Measurements from ENCODE around the gene TMEM219. TPM values are rescaled to one million over a fixed set of nuclear protein-coding genes. Genes with fewer than 3 reads are reported as not detected.

Gene TMEM219
- total RNA-seq, 1 experiment from 2014 or later = 69.6 TPM

GRCh38 chr16:29968205-29968604, 6.3 kb downstream of the TMEM219 start:
- ChIA-PET CTCF (no interaction called here), POLR2A (interaction anchor here (0.6 kb wide), 1 partner anchor 282 kb away, joined by 3 read pairs; no protein-coding TSS in a partner anchor)
- ATAC-seq (no peak), DNase-seq (ENCODE audit: low spot score) (no peak)
- H3K27me3 Mint-ChIP-seq (ENCODE audit: low read depth) = peaks cover 18% of the 10 kb centered on the region
- TF ChIP-seq, protein P1, sequence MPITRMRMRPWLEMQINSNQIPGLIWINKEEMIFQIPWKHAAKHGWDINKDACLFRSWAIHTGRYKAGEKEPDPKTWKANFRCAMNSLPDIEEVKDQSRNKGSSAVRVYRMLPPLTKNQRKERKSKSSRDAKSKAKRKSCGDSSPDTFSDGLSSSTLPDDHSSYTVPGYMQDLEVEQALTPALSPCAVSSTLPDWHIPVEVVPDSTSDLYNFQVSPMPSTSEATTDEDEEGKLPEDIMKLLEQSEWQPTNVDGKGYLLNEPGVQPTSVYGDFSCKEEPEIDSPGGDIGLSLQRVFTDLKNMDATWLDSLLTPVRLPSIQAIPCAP (CRISPR knock-in tag; IDR thresholded peaks at IDR 0.05) = no peak
- no peak for TF ChIP-seq ZNF138 (CRISPR knock-in tag; conservative IDR thresholded peaks at IDR 0.05)
- no peak for TF ChIP-seq TP53 (CRISPR knock-in tag; IDR thresholded peaks at IDR 0.05)
- no peak for TF ChIP-seq KAT7 (CRISPR knock-in tag; IDR thresholded peaks at IDR 0.05; ENCODE audit: borderline replicate concordance)
- TF ChIP-seq HMGA2 (CRISPR knock-in tag; IDR thresholded peaks at IDR 0.05) = no peak
- TF ChIP-seq, protein P2, sequence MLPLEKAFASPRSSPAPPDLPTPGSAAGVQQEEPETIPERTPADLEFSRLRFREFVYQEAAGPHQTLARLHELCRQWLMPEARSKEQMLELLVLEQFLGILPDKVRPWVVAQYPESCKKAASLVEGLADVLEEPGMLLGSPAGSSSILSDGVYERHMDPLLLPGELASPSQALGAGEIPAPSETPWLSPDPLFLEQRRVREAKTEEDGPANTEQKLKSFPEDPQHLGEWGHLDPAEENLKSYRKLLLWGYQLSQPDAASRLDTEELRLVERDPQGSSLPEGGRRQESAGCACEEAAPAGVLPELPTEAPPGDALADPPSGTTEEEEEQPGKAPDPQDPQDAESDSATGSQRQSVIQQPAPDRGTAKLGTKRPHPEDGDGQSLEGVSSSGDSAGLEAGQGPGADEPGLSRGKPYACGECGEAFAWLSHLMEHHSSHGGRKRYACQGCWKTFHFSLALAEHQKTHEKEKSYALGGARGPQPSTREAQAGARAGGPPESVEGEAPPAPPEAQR (CRISPR knock-in tag; IDR thresholded peaks at IDR 0.05) = no peak
- TF ChIP-seq NFATC4 (CRISPR knock-in tag; IDR thresholded peaks at IDR 0.05) = no peak
- no peak overlapping the region for H3K27ac Mint-ChIP-seq
- H3K4me1 Mint-ChIP-seq = no peaks in the 10 kb centered on the region; the same call in 1 of the 2 replicates
- H3K9me3 Mint-ChIP-seq = peaks cover 15% of the 10 kb centered on the region
- peaks cover 42% of the 10 kb centered on the region for H3K36me3 Mint-ChIP-seq
- H3K4me3 Mint-ChIP-seq = no peak overlapping the region

- H3K27ac Mint-ChIP-seq = no peak overlapping the region
- H3K4me1 Mint-ChIP-seq = peaks cover 17% of the 10 kb centered on the region
- ChIA-PET POLR2A (no interaction called here), CTCF (interaction anchor here (0.7 to 3.3 kb wide), 2 partner anchors 9 to 84 kb away, joined by 3 to 25 read pairs; partner anchors contain the start of gene TMEM219)
- peaks cover 42% of the 10 kb centered on the region for H3K36me3 Mint-ChIP-seq
- TF ChIP-seq FOXK1 (CRISPR knock-in tag; IDR thresholded peaks at IDR 0.05) (no peak), HMGA2 (CRISPR knock-in tag; IDR thresholded peaks at IDR 0.05) (no peak), CREM (CRISPR knock-in tag; IDR thresholded peaks at IDR 0.05) (no peak), NR2C2 (CRISPR knock-in tag; IDR thresholded peaks at IDR 0.05) (no peak), FOXJ3 (CRISPR knock-in tag; IDR thresholded peaks at IDR 0.05; ENCODE audit: borderline replicate concordance) (no peak), ELF4 (CRISPR knock-in tag; IDR thresholded peaks at IDR 0.05; ENCODE audit: low read depth) (no peak), RELA (CRISPR knock-in tag; IDR thresholded peaks at IDR 0.05; ENCODE audit: borderline replicate concordance) (no peak), GABPB1 (CRISPR knock-in tag; IDR thresholded peaks at IDR 0.05) (no peak)
- TF ChIP-seq, protein P3, sequence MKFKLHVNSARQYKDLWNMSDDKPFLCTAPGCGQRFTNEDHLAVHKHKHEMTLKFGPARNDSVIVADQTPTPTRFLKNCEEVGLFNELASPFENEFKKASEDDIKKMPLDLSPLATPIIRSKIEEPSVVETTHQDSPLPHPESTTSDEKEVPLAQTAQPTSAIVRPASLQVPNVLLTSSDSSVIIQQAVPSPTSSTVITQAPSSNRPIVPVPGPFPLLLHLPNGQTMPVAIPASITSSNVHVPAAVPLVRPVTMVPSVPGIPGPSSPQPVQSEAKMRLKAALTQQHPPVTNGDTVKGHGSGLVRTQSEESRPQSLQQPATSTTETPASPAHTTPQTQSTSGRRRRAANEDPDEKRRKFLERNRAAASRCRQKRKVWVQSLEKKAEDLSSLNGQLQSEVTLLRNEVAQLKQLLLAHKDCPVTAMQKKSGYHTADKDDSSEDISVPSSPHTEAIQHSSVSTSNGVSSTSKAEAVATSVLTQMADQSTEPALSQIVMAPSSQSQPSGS (CRISPR knock-in tag; IDR thresholded peaks at IDR 0.05; ENCODE audit: borderline replicate concordance, low read depth) = no peak
- peaks cover 21% of the 10 kb centered on the region for H3K27me3 Mint-ChIP-seq (ENCODE audit: low read depth)
- ATAC-seq = no peak
- DNase-seq (ENCODE audit: low spot score) = no peak
- H3K4me3 Mint-ChIP-seq = no peak overlapping the region
- H3K9me3 Mint-ChIP-seq = peaks cover 17% of the 10 kb centered on the region
Measured at GRCh38 chr16:29971304-29971703, 9.4 kb downstream of the TMEM219 start.

GRCh38 chr16:29972500-29972899, 10.6 kb downstream of the TMEM219 start:
- POLR2A ChIA-PET = interaction anchor here (1.3 kb wide), 1 partner anchor 11 kb away, joined by 17 read pairs; the partner anchor contains the start of gene TMEM219
- H3K27ac Mint-ChIP-seq = no peak overlapping the region
- H3K27me3 Mint-ChIP-seq (ENCODE audit: low read depth) = peaks cover 21% of the 10 kb centered on the region
- no peak for ATAC-seq
- DNase-seq (ENCODE audit: low spot score) = no peak
- H3K9me3 Mint-ChIP-seq = peaks cover 17% of the 10 kb centered on the region
- H3K4me3 Mint-ChIP-seq = no peak overlapping the region
- H3K4me1 Mint-ChIP-seq = peaks cover 27% of the 10 kb centered on the region
- CTCF ChIA-PET = interaction anchor here (1.2 to 5.5 kb wide), 5 partner anchors 10 to 165 kb away, joined by 3 to 36 read pairs (median 12); partner anchors contain the start of genes ASPHD1, SEZ6L2, TLCD3B and TMEM219
- peaks cover 42% of the 10 kb centered on the region for H3K36me3 Mint-ChIP-seq
- TF ChIP-seq FOXK1 (CRISPR knock-in tag; IDR thresholded peaks at IDR 0.05) (no peak), OVOL2 (CRISPR knock-in tag; IDR thresholded peaks at IDR 0.05; ENCODE audit: borderline replicate concordance) (no peak), E2F5 (CRISPR knock-in tag; IDR thresholded peaks at IDR 0.05) (no peak), ZNF281 (CRISPR knock-in tag; IDR thresholded peaks at IDR 0.05) (no peak), TEAD1 (CRISPR knock-in tag; IDR thresholded peaks at IDR 0.05) (no peak), ZNF396 (CRISPR knock-in tag; IDR thresholded peaks at IDR 0.05; ENCODE audit: borderline replicate concordance) (no peak)
- TF ChIP-seq, protein P4, sequence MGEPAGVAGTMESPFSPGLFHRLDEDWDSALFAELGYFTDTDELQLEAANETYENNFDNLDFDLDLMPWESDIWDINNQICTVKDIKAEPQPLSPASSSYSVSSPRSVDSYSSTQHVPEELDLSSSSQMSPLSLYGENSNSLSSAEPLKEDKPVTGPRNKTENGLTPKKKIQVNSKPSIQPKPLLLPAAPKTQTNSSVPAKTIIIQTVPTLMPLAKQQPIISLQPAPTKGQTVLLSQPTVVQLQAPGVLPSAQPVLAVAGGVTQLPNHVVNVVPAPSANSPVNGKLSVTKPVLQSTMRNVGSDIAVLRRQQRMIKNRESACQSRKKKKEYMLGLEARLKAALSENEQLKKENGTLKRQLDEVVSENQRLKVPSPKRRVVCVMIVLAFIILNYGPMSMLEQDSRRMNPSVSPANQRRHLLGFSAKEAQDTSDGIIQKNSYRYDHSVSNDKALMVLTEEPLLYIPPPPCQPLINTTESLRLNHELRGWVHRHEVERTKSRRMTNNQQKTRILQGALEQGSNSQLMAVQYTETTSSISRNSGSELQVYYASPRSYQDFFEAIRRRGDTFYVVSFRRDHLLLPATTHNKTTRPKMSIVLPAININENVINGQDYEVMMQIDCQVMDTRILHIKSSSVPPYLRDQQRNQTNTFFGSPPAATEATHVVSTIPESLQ (CRISPR knock-in tag; IDR thresholded peaks at IDR 0.05) = no peak
- TF ChIP-seq, protein P5, sequence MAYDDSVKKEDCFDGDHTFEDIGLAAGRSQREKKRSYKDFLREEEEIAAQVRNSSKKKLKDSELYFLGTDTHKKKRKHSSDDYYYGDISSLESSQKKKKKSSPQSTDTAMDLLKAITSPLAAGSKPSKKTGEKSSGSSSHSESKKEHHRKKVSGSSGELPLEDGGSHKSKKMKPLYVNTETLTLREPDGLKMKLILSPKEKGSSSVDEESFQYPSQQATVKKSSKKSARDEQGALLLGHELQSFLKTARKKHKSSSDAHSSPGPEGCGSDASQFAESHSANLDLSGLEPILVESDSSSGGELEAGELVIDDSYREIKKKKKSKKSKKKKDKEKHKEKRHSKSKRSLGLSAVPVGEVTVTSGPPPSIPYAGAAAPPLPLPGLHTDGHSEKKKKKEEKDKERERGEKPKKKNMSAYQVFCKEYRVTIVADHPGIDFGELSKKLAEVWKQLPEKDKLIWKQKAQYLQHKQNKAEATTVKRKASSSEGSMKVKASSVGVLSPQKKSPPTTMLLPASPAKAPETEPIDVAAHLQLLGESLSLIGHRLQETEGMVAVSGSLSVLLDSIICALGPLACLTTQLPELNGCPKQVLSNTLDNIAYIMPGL (CRISPR knock-in tag; IDR thresholded peaks at IDR 0.05) = no peak
